RWPE1 (cell line): Measurements from ENCODE around the gene EEF1A2.

ENCODE experiments used
- CTCF ChIA-PET: fragments of 350-600 bp; sonication (Branson Sonifier 250); formaldehyde crosslinking; extraction: SDS; loops from one replicate; lab custom pipeline; 2021; lab: Yijun Ruan, JAX
- POLR2A ChIA-PET: fragments of 400-600 bp; formaldehyde crosslinking; extraction: SDS; loops from one replicate; lab custom pipeline; 2020; ENCODE audit warnings: antibody characterized with exemption; ENCODE audit not compliant: low non-redundant PET; lab: Yijun Ruan, JAX
- DNase-seq: peaks from one replicate; pipeline ENCODE4 v3.0.0; 2012; ENCODE audit warnings: low spot score
- H3K27ac ChIP-seq: fragments of 450-650 bp; 2 replicates; pipeline ENCODE4 v1.5.1; 2017
- CTCF ChIP-seq: fragments of 450-650 bp; conservative IDR thresholded peaks from 2 replicates; pipeline ENCODE4 v1.5.1; 2017; ENCODE audit warnings: low read depth, mild to moderate bottlenecking

The EEF1A2 gene

GRCh38 chr20:63522981-63523611 is 24.2 kb upstream of the EEF1A2 start:
- peak overlapping the region; percentile 92 for H3K27ac ChIP-seq
- POLR2A ChIA-PET, result interaction anchor here (0.6 to 3.8 kb wide), 4 partner anchors 12 to 27 kb away, joined by 3 to 53 read pairs (median 4); partner anchors contain the start of gene PTK6
- TF ChIP-seq CTCF, result no peak
- DNase-seq, result no peak
- CTCF ChIA-PET, result interaction anchor here (0.5 to 2.2 kb wide), 5 partner anchors 12 to 236 kb away, joined by 3 to 8 read pairs (median 5); no protein-coding TSS in a partner anchor

- CTCF ChIA-PET, result interaction anchor here (0.5 to 2.2 kb wide), 5 partner anchors 13 to 237 kb away, joined by 3 to 8 read pairs (median 4); no protein-coding TSS in a partner anchor
- POLR2A ChIA-PET, result interaction anchor here (0.5 to 3.8 kb wide), 6 partner anchors 8 to 175 kb away, joined by 3 to 53 read pairs (median 4); partner anchors contain the start of gene PTK6
- peak overlapping the region; percentile 92 for H3K27ac ChIP-seq
- no peak for TF ChIP-seq CTCF
- no peak for DNase-seq
Measured at GRCh38 chr20:63522091-63522868, 23.4 kb upstream of the EEF1A2 start.

DNA sequence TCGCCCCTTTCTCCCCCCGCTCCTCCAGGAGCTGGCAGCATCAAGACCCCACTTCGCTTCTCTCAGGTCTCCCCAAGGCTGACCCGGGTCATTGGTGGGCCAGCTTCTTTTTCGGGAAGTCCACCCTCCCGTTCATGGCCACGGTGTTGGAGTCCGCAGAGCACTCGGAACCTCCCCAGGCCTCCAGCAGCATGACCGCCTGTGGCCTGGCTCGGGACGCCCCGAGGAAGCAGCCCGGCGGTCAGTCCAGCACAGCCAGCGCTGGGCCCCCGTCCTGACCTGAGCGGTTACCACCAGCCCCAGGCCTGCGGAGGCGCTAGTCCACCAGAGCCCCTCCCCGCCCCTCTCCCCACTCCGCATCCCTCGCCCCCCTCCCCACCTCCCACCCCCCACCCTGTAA is 22.7 kb upstream of the EEF1A2 start:
- POLR2A ChIA-PET, result interaction anchor here (0.5 to 3.8 kb wide), 14 partner anchors 8 to 286 kb away, joined by 3 to 53 read pairs (median 4); partner anchors contain the start of genes BIRC7 and PTK6
- no peak for TF ChIP-seq CTCF
- CTCF ChIA-PET, result interaction anchor here (0.9 to 3.0 kb wide), 7 partner anchors 8 to 80 kb away, joined by 3 to 20 read pairs (median 4); partner anchors contain the start of gene PTK6
- DNase-seq, result no peak
- H3K27ac ChIP-seq, result peak overlapping the region; percentile 92

DNA sequence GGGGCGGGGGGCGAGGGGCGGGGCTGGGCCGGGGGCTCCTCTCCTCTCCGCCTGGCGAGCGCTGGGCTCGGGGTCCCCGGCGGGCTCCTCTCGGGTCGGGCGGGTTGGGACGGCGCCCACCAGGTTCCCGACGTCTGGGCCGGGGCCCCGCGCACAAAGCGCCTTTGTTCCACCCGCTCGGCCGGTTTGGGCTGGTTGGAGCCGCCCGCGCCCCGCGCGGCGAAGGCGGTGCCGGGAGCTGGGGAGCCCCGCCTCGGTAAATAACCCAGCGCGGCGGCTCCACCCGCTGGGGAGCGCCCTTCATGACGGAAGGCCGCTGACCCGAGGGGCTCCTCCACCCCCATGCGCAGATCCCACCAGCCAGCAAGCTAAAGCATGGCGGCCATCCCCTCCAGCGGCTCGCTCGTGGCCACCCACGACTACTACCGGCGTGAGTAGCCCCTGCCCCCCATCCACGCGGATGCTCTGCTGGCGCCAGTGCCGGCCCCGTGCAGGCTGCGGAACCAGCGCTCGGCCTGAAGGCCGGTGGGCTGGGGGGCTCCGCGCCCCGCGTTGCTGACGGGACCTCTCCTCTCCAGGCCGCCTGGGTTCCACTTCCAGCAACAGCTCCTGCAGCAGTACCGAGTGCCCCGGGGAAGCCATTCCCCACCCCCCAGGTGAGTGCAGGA is 22.2 kb upstream of the EEF1A2 start:
- CTCF ChIA-PET, result interaction anchor here (0.5 to 3.0 kb wide), 13 partner anchors 9 to 518 kb away, joined by 3 to 20 read pairs (median 3); partner anchors contain the start of gene PTK6
- H3K27ac ChIP-seq, result peak overlapping the region; percentile 92

GRCh38 chr20:63520504-63520933 is 21.6 kb upstream of the EEF1A2 start, which contains the start of gene PPDPF:
PPDPF (plus strand) TSS chr20:63520765; CDS start chr20:63521309, 544 bp downstream.
- H3K27ac ChIP-seq, result peak within 1 kb of the TSS; percentile 92
- POLR2A ChIA-PET, result interaction anchor here (0.6 to 3.8 kb wide), 10 partner anchors 12 to 244 kb away, joined by 3 to 53 read pairs (median 4); partner anchors contain the start of gene PTK6
- TF ChIP-seq CTCF, result no peak
- DNase-seq, result peak; percentile 100
- CTCF ChIA-PET, result interaction anchor here (0.5 to 3.0 kb wide), 13 partner anchors 9 to 613 kb away, joined by 3 to 20 read pairs (median 3); partner anchors contain the start of gene PTK6

More for the DNA sequence above, 22.2 kb upstream of the EEF1A2 start:
- DNase-seq, result peak; percentile 92
- POLR2A ChIA-PET, result interaction anchor here (0.5 to 3.8 kb wide), 15 partner anchors 9 to 286 kb away, joined by 3 to 53 read pairs (median 4); partner anchors contain the start of genes BIRC7 and PTK6
- TF ChIP-seq CTCF, result no peak; the same call in 1 of the 2 replicates
